Measurements from ENCODE around the gene SNX9.

The SNX9 gene

DNA sequence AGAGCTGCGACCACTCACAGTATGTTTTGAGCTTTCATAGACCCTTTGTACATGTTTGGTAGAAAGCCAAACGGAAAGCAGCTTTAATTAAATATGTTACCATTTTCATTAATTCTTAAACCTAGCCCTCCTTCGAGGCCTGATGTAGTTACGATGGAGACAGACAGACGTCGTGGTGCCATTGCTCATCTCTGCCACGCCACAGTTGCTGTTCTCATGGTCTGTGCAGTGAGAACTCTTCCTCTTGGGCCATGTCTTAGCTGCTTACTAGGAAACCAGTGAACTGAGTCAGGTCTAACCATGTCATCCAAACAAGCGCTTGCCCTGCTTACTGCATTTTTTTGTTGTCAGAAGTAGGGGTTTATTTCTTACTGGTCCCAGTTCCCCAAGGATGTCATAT, 62.8 kb downstream of the SNX9 start:
- H3K27me3 ChIP-seq (ENCODE audit: control insufficient read depth, insufficient read depth, low read length) = no peaks in the 10 kb centered on the region
- no peak overlapping the region for H3K9ac ChIP-seq
- TF ChIP-seq, protein P1, sequence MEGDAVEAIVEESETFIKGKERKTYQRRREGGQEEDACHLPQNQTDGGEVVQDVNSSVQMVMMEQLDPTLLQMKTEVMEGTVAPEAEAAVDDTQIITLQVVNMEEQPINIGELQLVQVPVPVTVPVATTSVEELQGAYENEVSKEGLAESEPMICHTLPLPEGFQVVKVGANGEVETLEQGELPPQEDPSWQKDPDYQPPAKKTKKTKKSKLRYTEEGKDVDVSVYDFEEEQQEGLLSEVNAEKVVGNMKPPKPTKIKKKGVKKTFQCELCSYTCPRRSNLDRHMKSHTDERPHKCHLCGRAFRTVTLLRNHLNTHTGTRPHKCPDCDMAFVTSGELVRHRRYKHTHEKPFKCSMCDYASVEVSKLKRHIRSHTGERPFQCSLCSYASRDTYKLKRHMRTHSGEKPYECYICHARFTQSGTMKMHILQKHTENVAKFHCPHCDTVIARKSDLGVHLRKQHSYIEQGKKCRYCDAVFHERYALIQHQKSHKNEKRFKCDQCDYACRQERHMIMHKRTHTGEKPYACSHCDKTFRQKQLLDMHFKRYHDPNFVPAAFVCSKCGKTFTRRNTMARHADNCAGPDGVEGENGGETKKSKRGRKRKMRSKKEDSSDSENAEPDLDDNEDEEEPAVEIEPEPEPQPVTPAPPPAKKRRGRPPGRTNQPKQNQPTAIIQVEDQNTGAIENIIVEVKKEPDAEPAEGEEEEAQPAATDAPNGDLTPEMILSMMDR (IDR thresholded peaks at IDR 0.05) = no peak
- no peaks in the 10 kb centered on the region for H3K4me1 ChIP-seq
- H3K9me3 ChIP-seq (ENCODE audit: control insufficient read depth, low read length) = no peaks in the 10 kb centered on the region
- H3K4me3 ChIP-seq (ENCODE audit: low read depth, low read length) = no peak overlapping the region
- H3K27ac ChIP-seq = no peak overlapping the region
- no peaks in the 10 kb centered on the region for H3K36me3 ChIP-seq (ENCODE audit: control insufficient read depth, insufficient read depth, low read length)
- no peak overlapping the region for H3K4me2 ChIP-seq (ENCODE audit: low read length)
- peaks cover 5% of the 10 kb centered on the region for H3K79me2 ChIP-seq
- H2AFZ ChIP-seq = no peak overlapping the region

DNA sequence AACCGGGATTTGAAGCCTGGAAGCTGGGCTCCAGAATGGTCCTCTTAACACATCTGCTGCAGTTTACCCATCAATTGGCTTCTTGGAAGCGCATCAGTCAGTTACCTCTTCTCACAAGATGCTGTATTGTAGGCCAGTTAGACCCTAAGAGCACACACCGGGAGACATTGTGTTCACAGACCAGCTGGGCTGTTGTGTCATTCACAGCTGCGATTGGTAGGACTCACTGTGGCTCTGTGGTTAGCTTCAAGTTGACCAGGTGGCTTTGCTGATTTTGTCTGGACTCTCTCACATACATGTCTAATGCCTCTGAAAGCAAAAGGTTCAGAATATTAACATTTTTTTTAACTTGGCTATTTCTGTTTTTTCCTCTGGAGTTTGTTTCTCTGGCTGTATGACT, 64.8 kb downstream of the SNX9 start:
- no peak overlapping the region for H2AFZ ChIP-seq
- H3K27ac ChIP-seq = no peak overlapping the region
- no peak overlapping the region for H3K9ac ChIP-seq
- H3K4me1 ChIP-seq = no peaks in the 10 kb centered on the region
- H3K36me3 ChIP-seq (ENCODE audit: control insufficient read depth, insufficient read depth, low read length) = no peaks in the 10 kb centered on the region
- no peaks in the 10 kb centered on the region for H3K27me3 ChIP-seq (ENCODE audit: control insufficient read depth, insufficient read depth, low read length)
- TF ChIP-seq, protein P1 (IDR thresholded peaks at IDR 0.05) = no peak
- peaks cover 5% of the 10 kb centered on the region for H3K79me2 ChIP-seq
- no peaks in the 10 kb centered on the region for H3K9me3 ChIP-seq (ENCODE audit: control insufficient read depth, low read length)
- no peak overlapping the region for H3K4me2 ChIP-seq (ENCODE audit: low read length)
- no peak overlapping the region for H3K4me3 ChIP-seq (ENCODE audit: low read depth, low read length)

DNA sequence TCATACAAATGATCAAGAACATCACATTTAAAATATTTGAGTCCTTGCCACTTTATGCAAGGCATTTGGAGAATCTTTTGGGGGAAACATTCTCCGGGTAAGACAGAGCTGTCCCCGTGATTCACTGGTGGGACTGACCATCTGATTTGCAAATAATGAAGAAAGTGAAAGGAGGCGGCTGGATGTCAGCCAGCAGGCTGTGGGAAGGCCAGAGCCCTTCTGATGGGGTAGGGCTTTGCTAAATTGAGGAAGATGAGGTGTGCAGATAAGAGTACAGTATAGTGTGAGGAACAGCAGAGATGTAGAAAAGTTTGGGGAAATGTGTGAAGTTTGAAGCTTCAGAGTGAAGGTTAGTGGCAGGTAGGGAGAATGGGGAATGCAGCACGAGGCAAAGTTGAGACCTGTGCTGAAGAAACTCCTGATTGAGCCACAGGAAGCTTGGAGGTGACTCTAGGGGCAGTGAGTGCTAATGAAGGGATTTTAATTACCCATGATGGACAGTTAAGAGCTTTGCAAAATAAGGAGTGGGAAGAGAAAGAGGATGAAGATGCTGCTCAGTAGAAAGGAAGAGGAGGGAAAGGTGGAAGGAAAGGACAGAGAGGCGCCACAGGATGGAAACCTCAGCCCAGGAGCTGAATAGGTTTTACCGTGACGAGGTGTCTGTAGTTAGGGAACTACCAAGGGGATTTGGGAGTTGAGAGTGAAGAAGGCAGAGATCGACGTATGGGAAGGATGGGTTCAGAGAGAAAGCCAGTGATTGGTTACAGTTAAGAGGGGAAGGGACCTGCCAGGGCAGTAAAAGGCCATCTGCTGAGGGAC, 68.7 kb downstream of the SNX9 start:
- Histone ChIP-seq H3K36me3 (ENCODE audit: control insufficient read depth, insufficient read depth, low read length) (no peaks in the 10 kb centered on the region), H3K27ac (no peak overlapping the region)
- TF ChIP-seq, protein P1 (IDR thresholded peaks at IDR 0.05) = no peak

DNA sequence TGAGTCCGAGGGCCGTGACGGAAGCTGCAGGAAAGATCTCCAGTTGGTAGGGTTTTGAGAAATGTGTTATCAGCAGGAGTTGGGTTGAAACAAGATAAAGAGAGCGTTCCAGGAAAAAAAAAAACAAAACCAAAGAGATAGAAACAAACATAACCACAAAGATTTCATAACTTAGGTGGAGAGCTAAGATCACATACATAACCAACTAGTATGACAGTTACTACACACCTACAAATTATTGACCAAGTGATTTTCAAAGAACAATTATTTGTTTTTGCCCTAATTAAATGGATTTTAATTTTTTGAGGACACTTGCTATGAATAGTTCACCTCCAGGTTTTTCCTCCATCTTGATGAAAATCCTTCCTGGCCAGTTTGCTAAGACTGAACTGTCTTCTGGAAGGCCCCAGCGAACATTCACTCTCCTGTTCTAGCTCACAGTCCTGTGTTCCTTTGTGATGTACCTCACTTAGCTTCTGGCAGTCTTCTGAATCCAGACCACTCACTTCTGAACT, 69.4 kb downstream of the SNX9 start:
- Histone ChIP-seq H3K27me3 (ENCODE audit: control insufficient read depth, insufficient read depth, low read length) (no peaks in the 10 kb centered on the region), H3K4me1 (no peaks in the 10 kb centered on the region), H3K4me2 (ENCODE audit: low read length) (no peak overlapping the region), H3K4me3 (ENCODE audit: low read depth, low read length) (no peak overlapping the region), H3K9ac (no peak overlapping the region), H3K79me2 (peaks cover 3% of the 10 kb centered on the region), H2AFZ (no peak overlapping the region), H3K9me3 (ENCODE audit: control insufficient read depth, low read length) (no peaks in the 10 kb centered on the region), H3K27ac (no peak overlapping the region), H3K36me3 (ENCODE audit: control insufficient read depth, insufficient read depth, low read length) (no peaks in the 10 kb centered on the region)
- TF ChIP-seq, protein P1 (IDR thresholded peaks at IDR 0.05) = no peak

More for the DNA sequence above, 68.7 kb downstream of the SNX9 start:
- Histone ChIP-seq H3K4me3 (ENCODE audit: low read depth, low read length) (no peak overlapping the region), H2AFZ (no peak overlapping the region), H3K4me2 (ENCODE audit: low read length) (no peak overlapping the region), H3K9me3 (ENCODE audit: control insufficient read depth, low read length) (no peaks in the 10 kb centered on the region), H3K27me3 (ENCODE audit: control insufficient read depth, insufficient read depth, low read length) (no peaks in the 10 kb centered on the region), H3K9ac (no peak overlapping the region), H3K4me1 (no peaks in the 10 kb centered on the region), H3K79me2 (peaks cover 3% of the 10 kb centered on the region)

DNA sequence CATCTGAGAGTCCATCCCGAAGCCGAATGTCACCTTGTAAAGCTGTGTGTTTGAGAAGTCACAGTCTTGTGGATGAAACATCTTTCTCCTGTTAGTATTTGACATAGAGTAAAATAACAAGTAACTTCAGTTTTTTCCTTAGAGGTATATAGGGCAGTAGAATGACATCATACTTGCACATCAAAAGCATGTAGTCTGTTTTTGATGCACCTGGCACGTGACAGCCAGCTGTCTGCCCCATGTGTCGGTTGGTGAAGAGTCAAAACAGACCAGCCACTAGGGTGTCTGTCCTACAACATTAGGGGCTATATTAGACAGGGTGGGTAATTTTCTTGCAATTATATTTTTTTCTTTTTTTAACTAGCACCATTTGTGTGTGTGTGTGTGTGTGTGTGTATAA, 70.2 kb downstream of the SNX9 start:
- TF ChIP-seq, protein P1 (IDR thresholded peaks at IDR 0.05) = no peak

More for the DNA sequence above, 70.2 kb downstream of the SNX9 start:
- no peak overlapping the region for H3K27ac ChIP-seq
- no peaks in the 10 kb centered on the region for H3K27me3 ChIP-seq (ENCODE audit: control insufficient read depth, insufficient read depth, low read length)
- H2AFZ ChIP-seq = no peak overlapping the region
- no peaks in the 10 kb centered on the region for H3K9me3 ChIP-seq (ENCODE audit: control insufficient read depth, low read length)
- no peak overlapping the region for H3K9ac ChIP-seq
- H3K36me3 ChIP-seq (ENCODE audit: control insufficient read depth, insufficient read depth, low read length) = no peaks in the 10 kb centered on the region
- no peaks in the 10 kb centered on the region for H3K79me2 ChIP-seq
- no peak overlapping the region for H3K4me3 ChIP-seq (ENCODE audit: low read depth, low read length)
- H3K4me1 ChIP-seq = no peaks in the 10 kb centered on the region
- H3K4me2 ChIP-seq (ENCODE audit: low read length) = no peak overlapping the region
